Breast epithelium (tissue), 3 donors: ENCODE measurements around the gene SCN2B.

Source experiments
- POLR2A ChIP-seq: fragments of 450-650 bp; IDR thresholded peaks from one replicate; pipeline ENCODE4 v1.6.1; 2016; ENCODE audit warnings: antibody characterized with exemption, mild to moderate bottlenecking, moderate library complexity
- TF ChIP-seq, protein P1 (sequence below), 3 donors: fragments of 450-650 bp; IDR thresholded peaks; one replicate each; pipeline ENCODE4 v1.5.1; 2016 to 2017; ENCODE audit warnings: antibody characterized with exemption in 3 of 3, mild to moderate bottlenecking in 3 of 3, moderate library complexity in 3 of 3

DNA sequence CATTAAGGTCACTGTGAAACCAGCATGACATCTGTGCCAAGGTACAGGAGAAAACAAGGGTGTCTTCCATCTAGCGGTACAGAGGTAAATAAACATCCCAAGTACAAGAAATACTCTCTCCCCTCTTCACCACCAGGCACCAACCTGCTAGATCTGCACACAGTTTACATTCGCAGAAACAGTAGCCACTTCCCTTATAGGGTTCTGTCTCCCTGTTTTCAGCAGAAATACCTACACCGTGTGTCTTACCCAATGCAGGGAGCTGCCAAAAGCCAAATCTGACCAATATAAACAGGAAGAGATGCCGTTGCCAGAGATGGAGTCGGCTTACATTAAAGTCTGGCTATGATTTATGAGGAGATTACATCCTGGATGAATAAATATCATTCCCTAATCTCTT is 25.0 kb downstream of the SCN2B start:
- TF ChIP-seq, protein P1, sequence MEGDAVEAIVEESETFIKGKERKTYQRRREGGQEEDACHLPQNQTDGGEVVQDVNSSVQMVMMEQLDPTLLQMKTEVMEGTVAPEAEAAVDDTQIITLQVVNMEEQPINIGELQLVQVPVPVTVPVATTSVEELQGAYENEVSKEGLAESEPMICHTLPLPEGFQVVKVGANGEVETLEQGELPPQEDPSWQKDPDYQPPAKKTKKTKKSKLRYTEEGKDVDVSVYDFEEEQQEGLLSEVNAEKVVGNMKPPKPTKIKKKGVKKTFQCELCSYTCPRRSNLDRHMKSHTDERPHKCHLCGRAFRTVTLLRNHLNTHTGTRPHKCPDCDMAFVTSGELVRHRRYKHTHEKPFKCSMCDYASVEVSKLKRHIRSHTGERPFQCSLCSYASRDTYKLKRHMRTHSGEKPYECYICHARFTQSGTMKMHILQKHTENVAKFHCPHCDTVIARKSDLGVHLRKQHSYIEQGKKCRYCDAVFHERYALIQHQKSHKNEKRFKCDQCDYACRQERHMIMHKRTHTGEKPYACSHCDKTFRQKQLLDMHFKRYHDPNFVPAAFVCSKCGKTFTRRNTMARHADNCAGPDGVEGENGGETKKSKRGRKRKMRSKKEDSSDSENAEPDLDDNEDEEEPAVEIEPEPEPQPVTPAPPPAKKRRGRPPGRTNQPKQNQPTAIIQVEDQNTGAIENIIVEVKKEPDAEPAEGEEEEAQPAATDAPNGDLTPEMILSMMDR (IDR thresholded peaks at IDR 0.05): no peak
- no peak for TF ChIP-seq POLR2A
